Lung (tissue), 12 donors: ENCODE measurements around the gene TMEM100. TPM values are rescaled to one million over a fixed set of nuclear protein-coding genes. Genes with fewer than 3 reads are reported as not detected.

Experiments used
- ATAC-seq: fragments of 200-7000 bp; cut with Tn5 transposase; one replicate; pipeline ENCODE4 v1.9.1; 2020; ENCODE audit warnings: moderate number of reproducible peaks; ENCODE audit not compliant: insufficient read depth, low FRiP score
- DNase-seq, 3 donors: peaks; one replicate each; pipeline ENCODE4 v3.0.0-alpha.2; 2013 to 2017
- H3K27ac ChIP-seq, 2 donors: one replicate each; pipeline ENCODE4 v1.5.1; 2013; ENCODE audit warnings: mild to moderate bottlenecking in 2 of 2, moderate library complexity in 2 of 2, control low read depth in 1 of 2, inconsistent platforms in 1 of 2, low read depth in 1 of 2, low read length in 1 of 2
- H3K27me3 ChIP-seq, 3 donors: one replicate each; pipeline ENCODE4 v1.5.1; 2013; ENCODE audit warnings: low read length in 2 of 3; ENCODE audit not compliant: control insufficient read depth in 3 of 3, insufficient read depth in 3 of 3
- H3K36me3 ChIP-seq, 4 donors: one replicate each; pipeline ENCODE4 v1.5.1; 2013; ENCODE audit warnings: low read length in 4 of 4, mild to moderate bottlenecking in 1 of 4, moderate library complexity in 1 of 4; ENCODE audit not compliant: control insufficient read depth in 4 of 4, insufficient read depth in 4 of 4
- H3K4me1 ChIP-seq, 5 donors: one replicate each; pipeline ENCODE4 v1.5.1; 2013; ENCODE audit warnings: low read length in 5 of 5, mild to moderate bottlenecking in 2 of 5, moderate library complexity in 1 of 5; ENCODE audit not compliant: control insufficient read depth in 5 of 5, insufficient read depth in 5 of 5
- H3K4me3 ChIP-seq: one replicate; pipeline ENCODE4 v1.5.1; 2013; ENCODE audit warnings: mild to moderate bottlenecking, control low read depth, moderate library complexity
- H3K9ac ChIP-seq, 2 donors: one replicate each; pipeline ENCODE4 v1.5.1; 2013; ENCODE audit warnings: low read length in 2 of 2, control low read depth in 1 of 2; ENCODE audit not compliant: insufficient read depth in 1 of 2
- H3K9me3 ChIP-seq, 4 donors: one replicate each; pipeline ENCODE4 v1.5.1; 2013; ENCODE audit warnings: low read length in 3 of 4, mild to moderate bottlenecking in 1 of 4, moderate library complexity in 1 of 4; ENCODE audit not compliant: control insufficient read depth in 4 of 4, insufficient read depth in 3 of 4
- CTCF ChIP-seq: IDR thresholded peaks from 2 replicates; pipeline ENCODE4 v1.5.1; 2012; ENCODE audit warnings: mild to moderate bottlenecking; ENCODE audit errors: control extremely low read depth, extremely low read depth
- WGBS, 2 donors: extraction: QIAGEN DNeasy Blood & Tissue Kit; methylation state at CpG; one replicate each; pipeline ENCODE4 v1.1.7; 2013; 5-methylcytosine and 5-hydroxymethylcytosine counted together
- polyA plus RNA-seq, 2 donors: library from polyadenylated mRNA; stranded (reverse); fragments of 200-250 nt; gene quantifications; one replicate each; pipeline ENCODE4 v1.2.1, GENCODE V29; 2013
- total RNA-seq, 2 donors: library from RNA; depleted of rRNA in 1 of 2; stranded (reverse); fragments of >200 nt in 1 of 2; gene quantifications; one replicate each; pipeline ENCODE4 v1.2.1, GENCODE V29; 2014 to 2021
- donor health status: control.
- donor health status: control.
- donor health status: Bipolar disorder and iron deficiency.
- donor health status: healthy.
- donor health status: DM: yes; HTN: yes; CAD: no.

The TMEM100 gene
- total and polyA plus RNA-seq, 4 donors: 63.6 to 127 (median 83.4) TPM

GRCh38 chr17:55680686-55681341, 41.9 kb downstream of the TMEM100 start:
- DNase-seq (no peak), ATAC-seq (no peak)
- 87 to 94% methylated on average over 4 of the region's 4 CpGs for WGBS, 2 donors
- no peak overlapping the region for H3K9ac ChIP-seq
- no peak for TF ChIP-seq CTCF
- H3K36me3 ChIP-seq: no peaks in the 10 kb centered on the region
- H3K9me3 ChIP-seq: peaks cover 0 to 2% (median 0%) of the 10 kb centered on the region in 4 donors
- H3K4me3 ChIP-seq: no peak overlapping the region
- no peak overlapping the region for H3K27ac ChIP-seq
- no peaks in the 10 kb centered on the region for H3K27me3 ChIP-seq
- H3K4me1 ChIP-seq: no peaks in the 10 kb centered on the region

- Histone ChIP-seq H3K27me3 (no peaks in the 10 kb centered on the region), H3K4me3 (no peak overlapping the region), H3K9ac (no peak overlapping the region), H3K9me3 (peaks cover 0 to 2% (median 0%) of the 10 kb centered on the region in 4 donors), H3K36me3 (no peaks in the 10 kb centered on the region), H3K4me1 (no peaks in the 10 kb centered on the region), H3K27ac (no peak overlapping the region)
- ATAC-seq (no peak), DNase-seq (no peak)
- TF ChIP-seq CTCF: no peak
- WGBS, 2 donors: 64 to 76% methylated on average over 1 of the region's 1 CpG
Measured at GRCh38 chr17:55677446-55677845, 45.2 kb downstream of the TMEM100 start.

GRCh38 chr17:55676274-55676673, 46.4 kb downstream of the TMEM100 start:
- Histone ChIP-seq H3K27ac (no peak overlapping the region), H3K36me3 (no peaks in the 10 kb centered on the region), H3K9me3 (peaks cover 0 to 2% (median 0%) of the 10 kb centered on the region in 4 donors), H3K9ac (no peak overlapping the region), H3K4me1 (no peaks in the 10 kb centered on the region), H3K27me3 (no peaks in the 10 kb centered on the region), H3K4me3 (no peak overlapping the region)
- ATAC-seq (no peak), DNase-seq (no peak)
- no peak for TF ChIP-seq CTCF
- 61 to 80% methylated on average over 1 of the region's 1 CpG for WGBS, 2 donors
